Measurements from ENCODE around the gene NPY1R.

Gene NPY1R

GRCh38 chr4:163332526-163333406 is at the start of gene NPY1R:
Gene NPY1R (minus strand): TSS chr4:163332596. CDS start chr4:163326554, 6,042 bp downstream.
- no peak for DNase-seq (ENCODE audit: extremely low read depth in 1 of 2, low read depth in 1 of 2)

GRCh38 chr4:163380703-163381102 is 48.3 kb upstream of the NPY1R start:
- no peak for DNase-seq (ENCODE audit: extremely low read depth in 1 of 2, low read depth in 1 of 2)

GRCh38 chr4:163378661-163379060 is 46.3 kb upstream of the NPY1R start:
- DNase-seq (ENCODE audit: extremely low read depth in 1 of 2, low read depth in 1 of 2): no peak

- DNase-seq (ENCODE audit: extremely low read depth in 1 of 2, low read depth in 1 of 2): no peak
Measured at GRCh38 chr4:163372029-163372428, 39.6 kb upstream of the NPY1R start.

GRCh38 chr4:163367651-163368050 is 35.3 kb upstream of the NPY1R start:
- DNase-seq (ENCODE audit: extremely low read depth in 1 of 2, low read depth in 1 of 2): no peak

GRCh38 chr4:163356104-163356503 is 23.7 kb upstream of the NPY1R start:
- no peak for DNase-seq (ENCODE audit: extremely low read depth in 1 of 2, low read depth in 1 of 2)

- DNase-seq (ENCODE audit: extremely low read depth in 1 of 2, low read depth in 1 of 2): no peak
Measured at GRCh38 chr4:163353054-163353453, 20.7 kb upstream of the NPY1R start.

GRCh38 chr4:163350672-163351071 is 18.3 kb upstream of the NPY1R start:
- no peak for DNase-seq (ENCODE audit: extremely low read depth in 1 of 2, low read depth in 1 of 2)

- no peak for DNase-seq (ENCODE audit: extremely low read depth in 1 of 2, low read depth in 1 of 2)
Measured at GRCh38 chr4:163344147-163345125, 12.0 kb upstream of the NPY1R start.

GRCh38 chr4:163343604-163344146 is 11.3 kb upstream of the NPY1R start, which contains the start of gene NPY5R:
Gene NPY5R (plus strand): TSS chr4:163343892. CDS start chr4:163350274, 6,382 bp downstream.
- DNase-seq (ENCODE audit: extremely low read depth in 1 of 2, low read depth in 1 of 2): no peak

- no peak for DNase-seq (ENCODE audit: extremely low read depth in 1 of 2, low read depth in 1 of 2)
Measured at GRCh38 chr4:163335384-163335783, 3.0 kb upstream of the NPY1R start.

GRCh38 chr4:163331629-163332376 is 593 bp downstream of the NPY1R start:
- no peak for DNase-seq (ENCODE audit: extremely low read depth in 1 of 2, low read depth in 1 of 2)

- DNase-seq (ENCODE audit: extremely low read depth in 1 of 2, low read depth in 1 of 2): no peak
Measured at GRCh38 chr4:163330916-163331628, 1.3 kb downstream of the NPY1R start.

GRCh38 chr4:163317110-163317509 is 15.3 kb downstream of the NPY1R start:
- no peak for DNase-seq (ENCODE audit: extremely low read depth in 1 of 2, low read depth in 1 of 2)

GRCh38 chr4:163309466-163309865 is 22.9 kb downstream of the NPY1R start:
- DNase-seq (ENCODE audit: extremely low read depth in 1 of 2, low read depth in 1 of 2): no peak

GRCh38 chr4:163303069-163303468 is 29.3 kb downstream of the NPY1R start:
- DNase-seq (ENCODE audit: extremely low read depth in 1 of 2, low read depth in 1 of 2): no peak

GRCh38 chr4:163300445-163300844 is 32.0 kb downstream of the NPY1R start:
- no peak for DNase-seq (ENCODE audit: extremely low read depth in 1 of 2, low read depth in 1 of 2)

- DNase-seq (ENCODE audit: extremely low read depth in 1 of 2, low read depth in 1 of 2): no peak
Measured at GRCh38 chr4:163295138-163295537, 37.3 kb downstream of the NPY1R start.

GRCh38 chr4:163284304-163284703 is 48.1 kb downstream of the NPY1R start:
- DNase-seq (ENCODE audit: extremely low read depth in 1 of 2, low read depth in 1 of 2): no peak
